ENCODE data around the gene RBMS3. TPM values are rescaled to one million over a fixed set of nuclear protein-coding genes. Genes with fewer than 3 reads are reported as not detected.

RBMS3 gene
- polyA plus RNA-seq, 1 experiment: 33.4 TPM

DNA sequence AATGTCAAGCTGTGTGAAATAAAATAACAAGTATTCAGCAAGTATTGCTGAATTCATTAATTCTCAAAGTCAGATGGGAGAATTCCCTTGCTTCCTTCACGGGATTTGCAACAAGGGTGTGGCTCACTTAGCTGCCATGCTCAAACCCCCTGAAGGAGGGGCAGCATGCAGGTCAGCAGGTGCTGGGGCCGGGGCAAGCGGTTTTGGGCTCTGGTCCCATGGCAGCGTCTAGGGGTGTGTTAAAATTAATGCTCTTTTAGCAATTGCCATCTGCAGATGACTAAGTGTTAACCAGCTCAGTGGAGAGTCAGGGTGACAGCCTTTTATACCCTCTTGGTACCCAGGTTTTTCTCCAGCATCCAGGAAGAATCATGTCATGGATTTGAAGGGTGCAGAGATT, 40.0 kb upstream of the RBMS3 start:
- no peak for DNase-seq (ENCODE audit: low read depth, low spot score)
- TF ChIP-seq, protein P1, sequence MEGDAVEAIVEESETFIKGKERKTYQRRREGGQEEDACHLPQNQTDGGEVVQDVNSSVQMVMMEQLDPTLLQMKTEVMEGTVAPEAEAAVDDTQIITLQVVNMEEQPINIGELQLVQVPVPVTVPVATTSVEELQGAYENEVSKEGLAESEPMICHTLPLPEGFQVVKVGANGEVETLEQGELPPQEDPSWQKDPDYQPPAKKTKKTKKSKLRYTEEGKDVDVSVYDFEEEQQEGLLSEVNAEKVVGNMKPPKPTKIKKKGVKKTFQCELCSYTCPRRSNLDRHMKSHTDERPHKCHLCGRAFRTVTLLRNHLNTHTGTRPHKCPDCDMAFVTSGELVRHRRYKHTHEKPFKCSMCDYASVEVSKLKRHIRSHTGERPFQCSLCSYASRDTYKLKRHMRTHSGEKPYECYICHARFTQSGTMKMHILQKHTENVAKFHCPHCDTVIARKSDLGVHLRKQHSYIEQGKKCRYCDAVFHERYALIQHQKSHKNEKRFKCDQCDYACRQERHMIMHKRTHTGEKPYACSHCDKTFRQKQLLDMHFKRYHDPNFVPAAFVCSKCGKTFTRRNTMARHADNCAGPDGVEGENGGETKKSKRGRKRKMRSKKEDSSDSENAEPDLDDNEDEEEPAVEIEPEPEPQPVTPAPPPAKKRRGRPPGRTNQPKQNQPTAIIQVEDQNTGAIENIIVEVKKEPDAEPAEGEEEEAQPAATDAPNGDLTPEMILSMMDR (IDR thresholded peaks at IDR 0.05; ENCODE audit: low read depth, low read length): no peak
- ChIA-PET POLR2A (no interaction called here), CTCF (interaction anchor here (0.5 kb wide), 1 partner anchor 381 kb away, joined by 3 read pairs; no protein-coding TSS in a partner anchor)
- Histone ChIP-seq H3K27ac (ENCODE audit: low read depth, low read length) (no peak overlapping the region), H3K9me3 (ENCODE audit: control insufficient read depth, insufficient read depth, low read length) (peaks cover 7% of the 10 kb centered on the region), H3K4me3 (ENCODE audit: low read depth, low read length) (no peak overlapping the region), H3K27me3 (ENCODE audit: control insufficient read depth, insufficient read depth, low read length) (no peaks in the 10 kb centered on the region)

DNA sequence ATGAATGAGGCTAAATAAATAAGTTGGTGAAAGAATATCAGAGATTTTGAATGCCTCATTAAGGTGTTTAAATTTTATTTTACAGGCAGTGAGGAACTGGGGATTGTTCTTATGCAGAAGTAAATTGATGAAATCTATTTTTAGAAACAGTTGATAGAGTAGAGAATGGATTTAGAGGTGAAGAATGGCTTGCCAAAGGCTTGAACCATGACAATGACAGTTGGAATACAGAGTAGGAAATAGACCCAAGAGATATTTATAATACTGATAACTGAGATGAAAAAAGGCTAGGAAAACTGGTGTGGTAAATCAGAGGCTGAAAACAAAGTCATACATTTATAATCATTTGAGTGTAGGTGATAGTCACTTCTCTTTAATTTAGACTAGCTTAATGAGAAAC, 39.0 kb upstream of the RBMS3 start:
- CTCF ChIA-PET: no interaction called here
- POLR2A ChIA-PET: no interaction called here
- Histone ChIP-seq H3K27me3 (ENCODE audit: control insufficient read depth, insufficient read depth, low read length) (no peaks in the 10 kb centered on the region), H3K9me3 (ENCODE audit: control insufficient read depth, insufficient read depth, low read length) (peaks cover 7% of the 10 kb centered on the region), H3K4me3 (ENCODE audit: low read depth, low read length) (no peak overlapping the region), H3K27ac (ENCODE audit: low read depth, low read length) (no peak overlapping the region)
- no peak for DNase-seq (ENCODE audit: low read depth, low spot score)
- TF ChIP-seq, protein P1 (IDR thresholded peaks at IDR 0.05; ENCODE audit: low read depth, low read length): no peak

DNA sequence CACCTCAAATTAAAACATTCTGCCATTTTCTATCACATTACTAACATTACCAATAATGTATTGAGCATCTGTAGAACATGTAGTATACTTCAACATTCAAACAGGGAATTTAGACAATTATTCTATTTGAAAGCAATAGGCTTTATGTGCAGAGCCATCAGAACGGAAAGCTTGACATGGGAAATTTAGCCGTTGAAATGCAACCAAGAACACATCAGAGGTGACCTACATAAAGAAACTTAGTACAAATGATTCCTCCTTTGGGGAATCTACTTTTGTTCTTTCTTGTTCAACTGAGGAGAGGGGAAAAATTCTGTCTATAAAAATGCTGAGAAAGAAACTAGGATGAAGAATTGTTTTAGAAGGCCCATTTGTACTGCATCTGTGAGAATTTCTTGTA, 38.6 kb upstream of the RBMS3 start:
- ChIA-PET CTCF (interaction anchor here (0.6 kb wide), 1 partner anchor 10 kb away, joined by 4 read pairs; no protein-coding TSS in a partner anchor), POLR2A (interaction anchor here (0.7 kb wide), 1 partner anchor 746 kb away, joined by 3 read pairs; no protein-coding TSS in a partner anchor)
- no peak overlapping the region for H3K27ac ChIP-seq (ENCODE audit: low read depth, low read length)
- no peak overlapping the region for H3K4me3 ChIP-seq (ENCODE audit: low read depth, low read length)
- TF ChIP-seq, protein P1 (IDR thresholded peaks at IDR 0.05; ENCODE audit: low read depth, low read length): no peak
- no peak for DNase-seq (ENCODE audit: low read depth, low spot score)
- no peaks in the 10 kb centered on the region for H3K27me3 ChIP-seq (ENCODE audit: control insufficient read depth, insufficient read depth, low read length)
- H3K9me3 ChIP-seq (ENCODE audit: control insufficient read depth, insufficient read depth, low read length): peaks cover 7% of the 10 kb centered on the region

DNA sequence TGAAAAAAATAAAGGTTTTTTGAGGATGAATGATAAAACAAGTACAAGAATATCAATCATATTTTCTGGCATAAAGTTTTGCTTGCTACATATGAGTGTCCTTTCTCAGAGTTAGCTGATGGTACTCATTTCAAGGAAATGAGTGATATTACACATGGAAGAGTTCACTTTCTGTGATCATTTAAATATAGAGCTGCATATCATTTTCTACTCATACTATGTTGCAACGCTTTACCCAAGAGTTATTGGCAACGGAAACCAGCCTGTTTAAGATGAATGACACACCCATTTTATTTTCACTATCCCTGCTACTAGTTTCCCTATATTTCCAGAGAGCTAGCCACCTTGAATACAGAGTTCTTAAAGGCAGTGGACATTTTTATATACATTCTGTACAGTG, 35.4 kb upstream of the RBMS3 start:
- Histone ChIP-seq H3K27me3 (ENCODE audit: control insufficient read depth, insufficient read depth, low read length) (no peaks in the 10 kb centered on the region), H3K4me3 (ENCODE audit: low read depth, low read length) (no peak overlapping the region), H3K27ac (ENCODE audit: low read depth, low read length) (no peak overlapping the region), H3K9me3 (ENCODE audit: control insufficient read depth, insufficient read depth, low read length) (peaks cover 7% of the 10 kb centered on the region)
- POLR2A ChIA-PET: no interaction called here
- no peak for DNase-seq (ENCODE audit: low read depth, low spot score)
- TF ChIP-seq, protein P1 (IDR thresholded peaks at IDR 0.05; ENCODE audit: low read depth, low read length): no peak
- CTCF ChIA-PET: no interaction called here

DNA sequence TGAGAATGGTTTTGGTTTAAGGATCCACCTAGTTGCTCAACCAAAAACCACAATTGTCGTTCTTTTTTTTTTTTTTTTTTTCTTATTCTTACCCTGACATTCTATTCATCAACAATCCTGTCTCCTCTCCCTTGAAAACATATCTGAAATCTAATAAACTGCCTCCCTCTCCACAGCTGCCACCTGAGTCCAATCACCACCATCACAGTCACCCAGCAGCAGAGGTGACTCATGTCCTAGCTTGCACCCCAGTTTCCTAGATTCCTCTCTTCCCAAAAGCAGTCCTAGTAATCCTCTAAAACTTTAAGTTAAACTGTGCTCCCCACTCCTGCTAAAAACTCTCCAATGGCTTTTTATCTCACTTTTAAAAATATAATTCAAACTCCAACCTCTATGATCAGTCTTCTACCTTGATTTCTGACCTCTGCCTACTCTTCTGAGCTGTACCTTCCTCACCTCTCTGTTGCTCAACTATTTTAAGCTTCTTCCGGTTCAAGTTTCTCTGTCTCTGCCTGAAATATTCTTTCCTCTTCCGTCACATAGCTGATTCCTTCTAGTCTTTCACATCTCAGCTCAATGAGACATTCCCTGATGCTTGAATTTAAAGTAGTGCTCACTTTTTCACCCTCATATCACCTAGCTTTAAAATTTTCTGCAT, 33.7 kb upstream of the RBMS3 start:
- H3K4me3 ChIP-seq (ENCODE audit: low read depth, low read length): no peak overlapping the region
- ChIA-PET CTCF (interaction anchor here (0.7 kb wide), 1 partner anchor 157 kb away, joined by 10 read pairs; no protein-coding TSS in a partner anchor), POLR2A (no interaction called here)
- no peak overlapping the region for H3K27ac ChIP-seq (ENCODE audit: low read depth, low read length)
- TF ChIP-seq, protein P1 (IDR thresholded peaks at IDR 0.05; ENCODE audit: low read depth, low read length): no peak
- no peaks in the 10 kb centered on the region for H3K9me3 ChIP-seq (ENCODE audit: control insufficient read depth, insufficient read depth, low read length)
- no peaks in the 10 kb centered on the region for H3K27me3 ChIP-seq (ENCODE audit: control insufficient read depth, insufficient read depth, low read length)
- no peak for DNase-seq (ENCODE audit: low read depth, low spot score)

Data from AG04450 (cell line).